Tibial nerve (tissue), 4 donors: Measurements from ENCODE around the gene AP1B1. TPM values are rescaled to one million over a fixed set of nuclear protein-coding genes. Genes with fewer than 3 reads are reported as not detected.

ENCODE experiments used
- DNase-seq, 2 donors: peaks; one replicate each; pipeline ENCODE4 v3.0.0-alpha.2; 2019; ENCODE audit warnings: low spot score in 2 of 2
- H3K27ac ChIP-seq, 4 donors: fragments of 200-600 bp; sonication (generic) in 3 of 4; one replicate each; pipeline ENCODE4 v1.5.1; 2017 to 2019; ENCODE audit warnings: mild to moderate bottlenecking in 1 of 4
- H3K27me3 ChIP-seq, 2 donors: fragments of 200-600 bp; sonication (generic) in 1 of 2; one replicate each; pipeline versions ENCODE4 v1.5.1 to v1.6.0; 2017 to 2019
- H3K36me3 ChIP-seq, 3 donors: fragments of 200-600 bp; sonication (generic); one replicate each; pipeline ENCODE4 v1.5.1; 2018 to 2019
- H3K4me1 ChIP-seq, 4 donors: fragments of 200-600 bp; sonication (generic) in 3 of 4; one replicate each; pipeline ENCODE4 v1.5.1; 2017 to 2019
- H3K4me3 ChIP-seq, 4 donors: fragments of 200-600 bp; sonication (generic) in 3 of 4; one replicate each; pipeline ENCODE4 v1.5.1; 2017 to 2019; ENCODE audit warnings: mild to moderate bottlenecking in 1 of 4, moderate library complexity in 1 of 4
- H3K9me3 ChIP-seq, 4 donors: fragments of 200-600 bp; sonication (generic) in 3 of 4; one replicate each; pipeline ENCODE4 v1.5.1; 2017 to 2019
- EP300 ChIP-seq, 2 donors: sonication (generic); formaldehyde crosslinking; IDR thresholded peaks; one replicate each; pipeline ENCODE4 v1.6.1; 2017; ENCODE audit warnings: antibody characterized with exemption in 2 of 2, mild to moderate bottlenecking in 1 of 2
- POLR2A ChIP-seq, 2 donors: fragments of 450-650 bp; IDR thresholded peaks; one replicate each; pipeline ENCODE4 v1.6.1; 2017; ENCODE audit warnings: antibody characterized with exemption in 2 of 2, mild to moderate bottlenecking in 2 of 2, moderate library complexity in 2 of 2
- whole genome bisulfite sequencing, 2 donors: methylation state at CpG; one replicate each; pipeline ENCODE4 v1.1.5; 2018; 5-methylcytosine and 5-hydroxymethylcytosine counted together
- total RNA-seq, 4 donors: library from RNA; depleted of rRNA; stranded (reverse); fragments of >200 nt; gene quantifications; one replicate each; pipeline ENCODE4 v1.1.0, GENCODE V29; 2016
- TF ChIP-seq, protein P1 (sequence below), 5 experiments: fragments of 200-600 bp in 3 of 5; fragments of 450-650 bp in 2 of 5; sonication (generic) in 3 of 5; IDR thresholded peaks; one replicate each; pipeline ENCODE4 v1.5.1; 2016 to 2019; ENCODE audit warnings: antibody characterized with exemption in 5 of 5, mild to moderate bottlenecking in 3 of 5, moderate library complexity in 2 of 5

AP1B1 gene
- total RNA-seq, 4 donors from 2014 or later = 51.3 to 93.3 (median 60.1) TPM

DNA sequence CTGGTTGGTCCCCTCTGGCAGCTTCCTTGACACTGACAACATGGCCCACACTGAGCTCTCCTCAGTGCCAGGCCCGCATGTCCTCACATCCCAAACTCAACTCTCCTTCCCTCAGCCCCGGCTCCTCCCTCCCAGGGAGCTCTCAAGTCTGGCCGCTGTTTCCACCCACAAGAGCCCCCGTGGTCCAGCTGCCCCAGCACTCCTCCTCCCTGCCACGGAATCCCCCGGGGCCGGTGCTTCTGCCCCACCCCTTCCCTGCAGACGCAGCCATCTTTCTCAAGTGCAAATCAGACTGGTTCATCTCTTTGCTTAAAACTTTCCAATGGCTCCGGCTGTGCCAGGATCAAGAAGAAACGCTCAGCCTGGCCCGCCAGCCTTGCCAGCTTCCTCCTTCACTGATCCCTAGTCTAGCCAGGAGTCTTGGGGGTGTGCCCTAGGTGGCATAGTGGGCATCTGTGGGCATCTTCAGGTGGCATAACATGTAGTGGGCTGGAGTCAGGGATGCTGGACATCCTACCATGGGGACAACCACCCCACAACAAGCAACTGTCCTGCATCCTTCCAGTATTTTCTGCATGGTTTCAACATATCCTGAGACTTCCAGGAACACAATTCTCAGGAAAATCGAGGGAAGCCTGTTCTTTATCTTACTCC lies 50.6 kb downstream of the AP1B1 start:
- Histone ChIP-seq H3K9me3 (no peaks in the 10 kb centered on the region), H3K27me3 (no peaks in the 10 kb centered on the region), H3K36me3 (peaks cover 0 to 100% (median 47%) of the 10 kb centered on the region in 3 donors), H3K27ac (no peak overlapping the region), H3K4me3 (no peak overlapping the region), H3K4me1 (no peaks in the 10 kb centered on the region)
- TF ChIP-seq POLR2A (IDR thresholded peaks at IDR 0.05) (no peak), EP300 (IDR thresholded peaks at IDR 0.05) (no peak)
- TF ChIP-seq, protein P1, sequence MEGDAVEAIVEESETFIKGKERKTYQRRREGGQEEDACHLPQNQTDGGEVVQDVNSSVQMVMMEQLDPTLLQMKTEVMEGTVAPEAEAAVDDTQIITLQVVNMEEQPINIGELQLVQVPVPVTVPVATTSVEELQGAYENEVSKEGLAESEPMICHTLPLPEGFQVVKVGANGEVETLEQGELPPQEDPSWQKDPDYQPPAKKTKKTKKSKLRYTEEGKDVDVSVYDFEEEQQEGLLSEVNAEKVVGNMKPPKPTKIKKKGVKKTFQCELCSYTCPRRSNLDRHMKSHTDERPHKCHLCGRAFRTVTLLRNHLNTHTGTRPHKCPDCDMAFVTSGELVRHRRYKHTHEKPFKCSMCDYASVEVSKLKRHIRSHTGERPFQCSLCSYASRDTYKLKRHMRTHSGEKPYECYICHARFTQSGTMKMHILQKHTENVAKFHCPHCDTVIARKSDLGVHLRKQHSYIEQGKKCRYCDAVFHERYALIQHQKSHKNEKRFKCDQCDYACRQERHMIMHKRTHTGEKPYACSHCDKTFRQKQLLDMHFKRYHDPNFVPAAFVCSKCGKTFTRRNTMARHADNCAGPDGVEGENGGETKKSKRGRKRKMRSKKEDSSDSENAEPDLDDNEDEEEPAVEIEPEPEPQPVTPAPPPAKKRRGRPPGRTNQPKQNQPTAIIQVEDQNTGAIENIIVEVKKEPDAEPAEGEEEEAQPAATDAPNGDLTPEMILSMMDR (IDR thresholded peaks at IDR 0.05) = no peak
- DNase-seq = no peak
- 67 to 77% methylated on average over 12 of the region's 12 CpGs for WGBS, 2 donors

DNA sequence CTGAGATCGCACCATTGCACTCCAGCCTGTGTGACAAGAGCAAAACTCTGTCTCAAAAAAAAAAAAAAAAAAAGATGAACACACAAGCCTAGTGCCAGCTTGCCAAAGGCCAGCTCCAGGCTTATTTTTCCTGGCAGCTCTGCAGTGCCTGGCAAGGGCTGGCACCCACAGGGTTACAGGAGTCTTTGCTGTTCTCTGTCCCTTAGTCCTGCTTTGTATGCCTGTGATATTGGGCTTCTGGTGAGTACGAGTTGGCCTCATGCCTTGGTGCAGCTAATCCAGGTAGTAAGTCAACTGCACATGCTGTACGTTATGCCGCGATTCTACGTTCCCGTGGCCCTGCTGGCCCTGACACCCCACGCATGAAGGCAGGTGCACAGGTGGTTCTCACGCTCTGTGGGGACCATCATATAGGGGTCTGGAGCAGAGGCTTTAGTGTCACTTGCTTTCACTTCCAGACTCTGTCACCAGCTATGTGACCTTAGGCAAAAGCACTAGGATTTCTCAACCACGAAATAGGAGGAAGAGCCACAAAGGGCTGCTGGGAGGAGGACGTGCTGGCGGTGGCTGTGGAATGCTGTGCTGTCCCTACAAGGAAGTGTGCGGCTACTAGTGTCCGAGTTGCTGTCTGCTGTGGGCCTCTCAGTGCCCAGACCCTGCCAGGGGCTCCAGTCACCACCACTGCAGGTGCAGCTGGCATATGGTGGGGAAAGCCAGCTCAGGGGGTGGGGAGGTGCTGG lies 51.4 kb downstream of the AP1B1 start:
- TF ChIP-seq POLR2A (IDR thresholded peaks at IDR 0.05) (no peak), EP300 (IDR thresholded peaks at IDR 0.05) (no peak)
- TF ChIP-seq, protein P1 (IDR thresholded peaks at IDR 0.05) = no peak
- H3K36me3 ChIP-seq = peaks cover 0 to 100% (median 40%) of the 10 kb centered on the region in 3 donors
- no peaks in the 10 kb centered on the region for H3K4me1 ChIP-seq
- no peak overlapping the region for H3K4me3 ChIP-seq
- 77 to 85% methylated on average over 14 of the region's 14 CpGs for WGBS, 2 donors
- H3K27ac ChIP-seq = no peak overlapping the region
- DNase-seq = no peak
- no peaks in the 10 kb centered on the region for H3K9me3 ChIP-seq
- no peaks in the 10 kb centered on the region for H3K27me3 ChIP-seq

DNA sequence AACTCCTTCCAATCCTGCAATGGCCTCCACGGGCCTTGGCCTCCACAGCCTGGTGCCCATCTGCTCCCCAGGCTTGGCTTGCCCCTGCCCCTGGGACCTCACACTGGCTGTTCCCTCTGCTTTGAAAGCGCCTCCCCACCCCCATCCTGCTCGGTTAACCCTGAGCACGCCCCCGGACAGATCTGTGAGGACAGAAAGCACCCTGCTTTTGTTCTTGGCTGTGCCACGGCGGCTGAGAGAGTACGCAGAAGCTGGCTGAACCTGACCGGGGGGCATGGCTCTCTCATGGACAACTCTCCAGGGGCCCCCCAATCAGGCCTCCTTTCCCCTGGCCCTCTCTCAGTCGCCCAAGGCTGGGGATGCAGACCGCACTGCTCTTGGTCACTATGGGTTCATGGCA lies 52.7 kb downstream of the AP1B1 start:
- H3K4me3 ChIP-seq = no peak overlapping the region
- TF ChIP-seq, protein P1 (IDR thresholded peaks at IDR 0.05) = no peak
- no peak for TF ChIP-seq POLR2A (IDR thresholded peaks at IDR 0.05)
- TF ChIP-seq EP300 (IDR thresholded peaks at IDR 0.05) = no peak
- no peaks in the 10 kb centered on the region for H3K27me3 ChIP-seq
- H3K4me1 ChIP-seq = peaks cover 0 to 7% (median 0%) of the 10 kb centered on the region in 4 donors
- no peak for DNase-seq
- H3K27ac ChIP-seq = no peak overlapping the region
- peaks cover 0 to 100% (median 28%) of the 10 kb centered on the region in 3 donors for H3K36me3 ChIP-seq
- no peaks in the 10 kb centered on the region for H3K9me3 ChIP-seq
- 65 to 81% methylated on average over 8 to 11 of the region's 11 CpGs for WGBS, 2 donors

GRCh38 chr22:29334696-29335344 lies 53.5 kb downstream of the AP1B1 start:
- DNase-seq = no peak
- no peaks in the 10 kb centered on the region for H3K9me3 ChIP-seq
- no peak for TF ChIP-seq POLR2A (IDR thresholded peaks at IDR 0.05)
- no peak for TF ChIP-seq EP300 (IDR thresholded peaks at IDR 0.05)
- TF ChIP-seq, protein P1 (IDR thresholded peaks at IDR 0.05) = no peak
- no peaks in the 10 kb centered on the region for H3K27me3 ChIP-seq
- WGBS, 2 donors = 80 to 88% methylated on average over 12 of the region's 12 CpGs
- H3K27ac ChIP-seq = no peak overlapping the region
- H3K4me1 ChIP-seq = peaks cover 0 to 10% (median 0%) of the 10 kb centered on the region in 4 donors
- H3K4me3 ChIP-seq = no peak overlapping the region
- H3K36me3 ChIP-seq = peaks cover 0 to 100% (median 20%) of the 10 kb centered on the region in 3 donors
